PFSK-1 (cell line): ENCODE data around the gene KLHL22.

ENCODE experiments used
- FOXP2 ChIP-seq: optimal IDR thresholded peaks from 2 replicates; pipeline ENCODE3; 2011; ENCODE audit warnings: borderline replicate concordance, control low read depth, inconsistent platforms; ENCODE audit not compliant: insufficient read depth; ENCODE audit errors: extremely low read length, extremely low read depth
- POLR2AphosphoS5 ChIP-seq: IDR thresholded peaks from 2 replicates; pipeline ENCODE4 v1.6.1; 2012; ENCODE audit warnings: low read depth, mild to moderate bottlenecking, control low read depth, low read length, moderate library complexity
- REST ChIP-seq, 2 experiments: IDR thresholded peaks; 2 replicates each; pipeline versions ENCODE4 v1.6.1 to v1.8.0; 2011 to 2012; ENCODE audit warnings: low read depth in 2 of 2, low read length in 2 of 2, control low read depth in 1 of 2, inconsistent platforms in 1 of 2, mild to moderate bottlenecking in 1 of 2, moderate library complexity in 1 of 2; ENCODE audit not compliant: insufficient read depth in 1 of 2
- SIN3A ChIP-seq: IDR thresholded peaks from 2 replicates; pipeline ENCODE4 v1.6.1; 2012; ENCODE audit warnings: mild to moderate bottlenecking, low read length, moderate library complexity, borderline replicate concordance; ENCODE audit not compliant: insufficient read depth
- TAF1 ChIP-seq: IDR thresholded peaks from 2 replicates; pipeline ENCODE4 v1.6.1; 2012; ENCODE audit warnings: low read length, control low read depth, borderline replicate concordance; ENCODE audit not compliant: insufficient read depth

GRCh38 chr22:20437613-20438426, 57.8 kb downstream of the KLHL22 start, which contains the start of gene SCARF2:
- TF ChIP-seq POLR2AphosphoS5 (no peak), SIN3A (no peak), REST (IDR thresholded peaks at IDR 0.05; ENCODE audit: insufficient read depth in 1 of 2, low read depth in 2 of 2, low read length in 2 of 2) (no peak), TAF1 (no peak), FOXP2 (no peak)
